GM21367 (cell line): ENCODE results near the gene FBXO46.
"Not testable (repeated sequence)": the region's sequence is repeated elsewhere in the genome, so short reads cannot be mapped to it uniquely, and the experiment has no call there.

ENCODE experiments used
- ATAC-seq: cut with Tn5 transposase; IDR thresholded peaks from one replicate; pipeline ENCODE4 v1.9.1; 2021; ENCODE audit not compliant: unreplicated experiment

Gene FBXO46

GRCh38 chr19:45766296-45766868 lies 35.7 kb upstream of the FBXO46 start:
- ATAC-seq = no peak

DNA sequence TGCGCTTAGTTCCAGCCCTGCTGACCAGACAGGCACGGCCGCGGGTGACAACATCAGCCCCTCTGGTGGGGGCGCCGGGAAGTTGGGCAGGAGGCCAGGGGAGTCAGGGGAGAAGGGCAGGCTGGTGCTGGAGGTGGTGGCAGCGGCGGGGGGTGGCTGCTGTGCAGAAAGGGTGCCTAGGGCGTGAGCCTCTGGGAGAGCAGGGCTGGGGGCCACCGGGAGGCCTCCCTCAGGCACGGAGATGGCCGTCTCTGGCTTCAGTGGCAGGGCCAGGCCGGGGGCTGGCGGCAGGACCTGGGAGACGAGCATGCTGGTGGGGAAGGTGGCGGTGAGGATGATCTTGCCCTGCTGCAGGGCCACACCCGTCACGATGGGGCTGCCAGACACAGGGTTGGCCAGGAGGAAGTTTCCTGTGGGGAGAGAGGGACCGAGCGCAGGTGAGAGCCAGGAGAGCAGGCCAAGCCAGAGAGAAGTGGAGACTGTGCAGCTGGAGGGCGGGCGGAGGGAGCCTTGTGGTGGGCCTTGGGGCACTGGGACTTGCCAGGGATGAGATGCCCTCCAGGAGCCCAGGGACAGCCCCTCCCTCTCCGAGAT lies 35.1 kb upstream of the FBXO46 start:
- no peak for ATAC-seq

- ATAC-seq = no peak
Measured at GRCh38 chr19:45764945-45765701, 34.4 kb upstream of the FBXO46 start.

DNA sequence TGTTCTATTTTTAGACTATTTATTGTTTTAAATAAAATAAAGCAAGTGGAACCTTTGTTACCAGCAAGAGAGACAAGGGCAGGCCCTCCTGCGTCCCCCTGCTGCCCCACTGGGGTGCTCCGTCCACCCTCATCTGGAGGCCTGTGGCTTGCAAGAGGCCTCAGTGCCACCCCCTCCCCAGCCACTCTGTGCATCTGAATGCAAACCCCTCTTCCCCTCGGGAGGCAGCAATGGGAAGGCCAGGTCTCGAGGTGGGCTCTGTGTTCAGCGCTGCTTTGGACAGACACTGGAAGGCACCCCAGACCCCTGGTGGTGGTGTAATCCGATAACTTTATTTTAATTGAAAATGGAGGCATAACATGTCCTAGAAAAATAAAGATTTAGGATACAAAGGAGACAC lies 33.8 kb upstream of the FBXO46 start:
- ATAC-seq = no peak

GRCh38 chr19:45763691-45764294 lies 33.1 kb upstream of the FBXO46 start:
- no peak for ATAC-seq

DNA sequence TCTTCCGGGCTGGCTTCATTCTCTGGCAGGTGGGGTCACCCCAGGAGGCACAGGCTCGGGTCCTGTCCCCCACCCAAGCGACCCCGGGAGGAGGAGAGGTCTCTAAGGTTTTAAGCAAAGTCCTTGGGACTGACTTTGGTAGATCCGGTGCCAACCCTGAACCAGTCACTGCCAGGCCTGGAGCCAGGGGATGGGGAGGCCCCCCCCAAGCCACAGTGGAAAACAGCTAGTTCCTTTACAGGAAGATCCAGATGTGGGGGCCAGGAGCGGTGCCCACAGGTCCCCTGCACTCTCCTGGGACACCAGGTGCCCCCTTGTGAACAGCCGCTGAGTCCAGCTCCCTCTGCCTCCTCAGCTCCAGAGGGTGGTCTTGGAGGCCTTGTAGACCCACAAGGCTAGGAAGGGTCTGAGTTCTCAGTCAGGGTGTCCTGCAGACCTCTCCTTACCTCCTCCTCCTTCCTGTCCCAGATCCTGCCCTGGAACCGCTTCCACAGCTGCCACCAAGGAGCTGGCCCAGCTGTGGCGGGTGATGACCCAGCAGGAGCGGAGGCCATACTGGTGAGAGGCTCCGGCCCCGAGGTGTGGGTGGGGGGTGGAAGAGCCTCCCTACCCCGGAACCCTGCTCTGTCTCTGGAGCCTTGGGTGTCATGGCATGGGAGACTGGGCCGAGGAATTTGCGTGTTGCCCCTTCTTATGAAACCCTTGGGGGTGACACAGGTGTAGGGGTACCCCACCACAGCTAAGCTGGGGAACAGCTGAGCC lies 32.4 kb upstream of the FBXO46 start:
- ATAC-seq = no peak

- ATAC-seq = no peak
Measured at GRCh38 chr19:45761714-45762113, 31.0 kb upstream of the FBXO46 start.

GRCh38 chr19:45758921-45759320 lies 28.2 kb upstream of the FBXO46 start:
- no peak for ATAC-seq

DNA sequence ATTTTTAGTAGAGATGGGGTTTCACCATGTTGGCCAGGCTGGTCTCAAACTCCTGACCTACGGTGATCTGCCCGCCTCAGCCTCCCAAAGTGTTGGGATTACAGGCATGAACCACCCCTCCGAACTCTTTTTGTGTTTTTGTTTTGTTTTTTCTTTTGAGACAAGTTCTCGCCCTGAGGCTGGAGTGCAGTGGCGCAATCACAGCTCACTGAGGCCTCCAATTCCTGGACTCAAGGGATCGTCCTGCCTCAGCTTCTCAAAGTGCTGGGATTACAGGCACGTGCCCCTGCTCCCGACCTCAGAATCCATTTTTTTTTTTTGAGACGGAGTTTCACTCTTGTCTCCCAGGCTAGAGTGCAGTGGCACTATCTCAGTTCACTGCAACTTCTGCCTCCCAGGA lies 27.0 kb upstream of the FBXO46 start:
- ATAC-seq = no peak

DNA sequence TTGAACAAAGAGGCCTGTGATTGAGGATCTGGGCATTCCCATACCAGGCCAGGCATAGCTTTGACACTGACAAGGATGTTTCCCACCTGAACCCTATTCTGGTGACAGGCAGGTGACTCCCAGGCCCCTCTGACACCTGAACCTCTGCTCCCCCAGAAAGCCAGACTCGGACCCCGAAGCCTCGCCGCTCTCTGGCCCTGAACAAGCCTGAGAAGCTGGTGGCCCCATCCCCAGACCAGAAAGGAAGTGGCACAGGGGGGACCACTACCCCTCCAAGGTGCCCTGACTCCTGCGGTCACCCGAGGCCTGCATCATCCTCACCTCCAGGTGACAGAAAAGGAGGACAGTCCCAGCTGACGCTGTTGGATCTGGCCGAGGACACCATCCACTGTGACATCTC lies 23.6 kb upstream of the FBXO46 start:
- ATAC-seq = no peak

- no peak for ATAC-seq
Measured at GRCh38 chr19:45753548-45753947, 22.9 kb upstream of the FBXO46 start.

DNA sequence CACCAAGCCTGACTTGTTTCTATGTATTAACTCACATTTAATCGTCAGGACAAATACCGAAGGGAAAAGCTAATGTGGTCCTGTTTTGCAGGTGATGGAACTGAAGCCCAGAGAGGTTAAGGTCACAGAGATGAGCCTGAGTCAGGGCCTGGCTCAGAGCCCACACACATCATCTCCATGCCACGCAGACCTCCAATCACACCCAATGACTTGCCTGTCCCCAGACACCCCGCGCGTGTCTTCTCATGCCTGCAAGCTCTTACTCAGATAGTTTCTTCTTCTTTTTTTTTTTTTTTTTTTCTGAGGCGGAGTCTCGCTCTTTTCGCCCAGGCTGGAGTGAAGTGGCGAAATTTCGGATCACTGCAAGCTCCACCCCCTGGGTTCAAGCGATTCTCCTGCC lies 21.9 kb upstream of the FBXO46 start:
- ATAC-seq = no peak

DNA sequence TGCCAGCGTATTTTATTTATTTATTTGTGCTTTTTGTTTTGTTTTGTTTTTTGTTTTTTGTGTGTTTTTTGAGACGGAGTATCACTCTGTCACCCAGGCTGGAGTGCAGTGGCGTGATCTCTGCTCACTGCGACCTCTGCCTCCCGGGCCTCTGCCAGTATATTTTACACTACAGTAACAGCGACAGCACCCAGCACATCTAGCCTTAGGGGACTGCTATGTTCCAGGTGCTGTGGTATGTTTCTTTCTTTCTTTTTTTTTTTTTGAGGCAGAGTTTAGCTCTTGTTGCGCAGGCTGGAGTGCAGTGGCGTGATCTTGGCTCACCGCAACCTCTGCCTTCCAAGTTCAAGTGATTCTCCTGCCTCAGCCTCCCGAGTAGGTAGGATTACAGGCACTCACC lies 20.8 kb upstream of the FBXO46 start:
- ATAC-seq = not testable (repeated sequence)

GRCh38 chr19:45747513-45747912 lies 16.8 kb upstream of the FBXO46 start:
- no peak for ATAC-seq

DNA sequence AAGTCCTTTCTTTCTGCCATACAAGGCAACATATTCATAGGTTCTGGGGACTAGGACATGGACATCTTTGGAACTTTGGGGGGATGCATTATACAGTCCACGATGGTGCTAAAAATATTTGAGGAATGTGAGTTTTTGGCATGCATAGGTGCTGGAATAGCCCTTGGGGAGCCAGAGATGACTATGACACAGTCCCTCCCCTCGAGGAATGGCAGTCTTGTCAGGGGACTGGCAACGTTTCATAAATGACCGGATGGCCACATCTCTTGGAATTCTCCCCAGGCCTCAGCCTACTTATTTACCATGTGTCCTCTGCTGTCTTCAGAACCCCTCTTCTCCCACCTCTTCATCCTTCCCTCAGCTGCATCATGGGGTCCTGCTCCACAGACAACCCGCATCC lies 16.2 kb upstream of the FBXO46 start:
- ATAC-seq = no peak

DNA sequence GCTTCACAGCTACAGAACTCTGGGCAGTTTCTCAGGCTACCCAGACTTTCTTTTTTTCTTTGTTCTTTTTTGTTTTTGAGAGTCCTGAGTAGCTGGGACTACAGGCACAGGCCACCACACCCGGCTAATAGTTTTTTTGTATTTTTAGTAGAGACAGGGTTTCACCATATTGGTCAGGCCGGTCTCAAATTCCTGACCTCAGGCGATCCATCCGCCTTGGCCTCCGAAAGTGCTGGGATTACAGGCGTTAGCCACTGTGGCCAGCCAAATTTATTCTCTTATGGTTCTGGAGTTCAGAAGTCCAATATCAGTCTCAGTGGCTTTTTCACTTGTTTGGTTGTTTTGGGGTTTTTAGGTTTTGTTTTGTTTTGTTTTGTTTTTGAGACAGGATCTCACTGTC lies 14.9 kb upstream of the FBXO46 start:
- no peak for ATAC-seq

DNA sequence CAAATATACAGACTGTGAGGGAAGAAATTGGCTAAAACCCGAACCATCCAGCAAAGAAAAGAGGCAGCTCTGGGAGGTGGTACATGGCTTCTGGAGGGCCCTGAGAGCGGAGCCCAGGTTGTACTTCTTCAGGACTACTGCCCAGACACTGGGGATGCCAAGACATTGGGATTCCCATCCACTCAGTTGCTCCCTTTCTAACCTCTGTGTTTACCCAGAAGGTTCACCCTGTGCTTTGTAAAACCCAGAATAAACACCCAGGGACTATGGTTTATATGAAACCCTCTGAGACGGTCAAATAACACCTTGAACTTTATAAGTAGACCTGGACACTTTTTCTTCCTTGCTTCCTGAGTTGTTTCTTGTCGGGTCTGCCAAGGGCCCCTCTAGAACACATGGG lies 12.3 kb upstream of the FBXO46 start:
- no peak for ATAC-seq

DNA sequence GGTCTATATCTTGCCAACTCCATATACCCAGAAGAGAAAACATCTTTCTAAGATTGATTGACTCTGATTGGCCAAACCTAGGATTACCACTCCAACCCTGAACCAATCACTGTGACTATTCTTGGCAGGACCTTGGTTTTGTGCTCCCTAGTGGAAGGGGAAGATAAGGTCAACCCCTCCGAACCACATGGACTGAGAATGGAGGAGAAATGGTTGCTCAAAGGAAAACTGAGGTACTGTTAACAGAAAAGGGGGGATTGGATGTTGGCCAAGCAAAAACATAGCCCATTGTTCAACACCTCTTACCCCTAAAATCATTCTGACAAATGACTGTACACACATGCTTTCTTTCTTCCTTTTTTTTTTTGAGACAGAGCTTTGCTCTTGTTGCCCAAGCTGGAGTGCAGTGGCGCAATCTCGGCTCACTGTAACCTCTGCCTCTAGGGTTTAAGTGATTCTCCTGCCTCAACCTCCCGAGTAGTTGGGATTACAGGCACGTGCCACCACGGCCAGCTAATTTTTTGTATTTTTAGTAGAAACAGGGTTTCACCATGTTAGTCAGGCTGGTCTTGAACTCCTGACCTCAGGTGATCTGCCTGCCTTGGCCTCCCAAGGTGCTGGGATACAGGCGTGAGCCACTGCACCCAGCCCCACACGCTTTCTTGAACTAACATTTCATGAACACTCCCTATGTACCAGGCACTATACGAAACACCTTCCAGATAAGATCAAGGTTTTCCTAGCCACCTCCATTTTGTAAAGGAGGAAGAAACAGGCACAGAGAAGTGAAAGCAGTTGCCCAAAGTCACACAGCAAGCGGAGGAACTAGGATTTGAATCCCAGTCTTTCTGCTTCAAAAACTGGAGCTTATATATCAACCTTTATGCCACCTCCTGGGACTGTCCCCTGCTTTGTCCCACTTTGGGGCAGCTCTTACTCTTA lies 9.1 kb upstream of the FBXO46 start:
- no peak for ATAC-seq

GRCh38 chr19:45733160-45733810 lies 2.6 kb upstream of the FBXO46 start, which contains the start of gene MEIOSIN:
MEIOSIN (plus strand) TSS chr19:45733439; CDS start chr19:45735377, 1,938 bp downstream.
- ATAC-seq = no peak
